HG02943 (cell line): Measurements from ENCODE around the gene MLEC.

Source experiments
- ATAC-seq: cut with Tn5 transposase; IDR thresholded peaks from one replicate; pipeline ENCODE4 v1.9.1; 2021; ENCODE audit warnings: mild to moderate bottlenecking, low read depth, moderate library complexity; ENCODE audit not compliant: unreplicated experiment

MLEC gene

DNA sequence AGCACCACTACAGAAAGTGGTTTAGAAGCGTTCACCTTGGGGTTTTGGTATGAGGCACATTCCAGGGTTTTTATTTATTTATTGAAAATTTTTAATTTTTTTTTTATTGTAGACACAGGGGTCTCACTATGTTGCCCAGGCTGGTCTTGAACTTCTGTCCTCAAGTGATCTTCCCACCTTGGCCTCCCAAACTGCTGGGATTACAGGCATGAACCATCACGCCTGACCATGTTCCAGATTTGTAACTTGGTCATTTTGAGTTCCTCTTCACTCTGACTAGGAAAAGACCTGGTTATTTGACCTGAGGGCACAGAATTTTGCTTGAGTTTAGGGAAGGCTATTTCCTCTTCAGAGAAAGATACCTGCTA, 3.1 kb downstream of the MLEC start:
- ATAC-seq: no peak

DNA sequence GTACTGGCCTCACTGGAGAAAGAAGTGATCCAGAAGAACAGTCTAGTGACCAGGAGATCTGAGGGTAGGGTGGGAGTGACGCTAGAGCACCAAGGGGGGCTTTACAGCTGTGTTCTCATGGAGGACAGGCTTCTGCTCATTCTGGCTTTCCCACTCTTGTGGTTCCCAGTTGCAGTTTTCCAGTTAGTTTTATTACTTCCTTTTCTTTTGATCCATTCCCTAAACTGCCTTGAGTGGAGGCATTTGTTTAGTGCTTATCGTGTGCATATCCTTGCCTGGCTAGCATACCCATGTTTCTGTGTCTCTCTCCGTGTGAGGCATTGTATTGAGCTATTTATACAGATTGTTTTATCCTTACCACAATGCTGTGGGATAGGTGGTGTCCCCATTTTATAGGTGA, 4.0 kb downstream of the MLEC start:
- no peak for ATAC-seq

DNA sequence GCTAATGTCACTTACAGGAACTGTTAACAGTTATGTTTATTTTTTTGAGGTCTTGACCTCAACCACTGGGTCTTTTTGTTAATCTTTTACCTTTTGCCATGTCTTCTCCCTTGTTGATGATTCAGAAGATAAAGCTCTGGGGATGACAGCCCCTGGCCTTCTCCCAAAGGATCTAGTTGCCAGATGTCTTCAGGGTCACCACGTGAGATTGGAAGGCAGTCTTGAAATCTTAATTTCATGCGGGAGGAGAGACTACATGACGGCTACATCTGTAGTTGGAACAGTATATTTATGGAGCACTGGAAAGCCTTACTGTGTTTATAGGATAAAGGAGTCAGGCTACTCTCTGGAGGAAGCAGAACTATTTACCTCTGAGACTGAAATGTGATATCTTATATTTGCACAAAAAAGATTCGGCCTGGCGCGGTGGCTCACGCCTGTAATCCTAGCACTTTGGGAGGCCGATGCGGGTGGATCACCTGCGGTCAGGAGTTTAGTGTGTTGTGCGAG, 5.6 kb downstream of the MLEC start:
- ATAC-seq: no peak

DNA sequence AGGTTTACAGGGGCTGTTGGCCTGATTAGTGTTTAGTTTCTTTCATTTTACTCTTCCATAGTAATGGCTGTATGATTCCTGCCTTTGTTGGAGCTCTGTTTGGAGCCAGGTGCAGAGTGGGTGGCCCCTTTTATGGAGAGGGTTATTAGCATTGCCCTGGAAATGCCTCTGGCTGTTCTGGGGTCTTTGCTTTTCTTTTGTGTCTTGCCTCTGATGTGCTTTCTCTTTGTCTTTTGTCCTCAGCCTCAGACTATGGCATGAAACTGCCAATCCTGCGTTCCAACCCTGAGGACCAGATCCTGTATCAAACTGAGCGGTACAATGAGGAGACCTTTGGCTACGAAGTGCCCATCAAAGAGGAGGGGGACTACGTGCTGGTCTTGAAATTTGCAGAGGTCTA, 6.9 kb downstream of the MLEC start:
- no peak for ATAC-seq

DNA sequence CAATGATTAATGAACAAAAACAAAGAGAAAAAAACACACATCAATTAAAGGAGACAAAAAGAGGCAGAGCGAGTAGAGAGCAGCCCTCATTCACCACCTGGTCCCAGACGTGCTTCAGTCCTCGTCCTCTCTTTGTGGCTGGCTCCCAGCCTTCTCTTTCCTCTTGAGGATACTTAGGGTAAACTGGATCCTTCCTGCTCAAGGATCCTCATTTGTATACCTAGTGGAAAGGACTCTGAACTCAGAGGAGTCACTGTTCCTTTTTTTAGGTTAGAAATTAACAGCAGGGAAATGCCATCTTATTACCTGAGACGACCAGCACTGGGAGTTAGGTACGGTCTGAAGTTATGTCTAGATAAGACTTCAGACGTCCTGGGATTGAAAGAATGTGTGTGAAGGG, 9.7 kb downstream of the MLEC start:
- ATAC-seq: no peak

- no peak for ATAC-seq
Measured at GRCh38 chr12:120697344-120697743, 10.4 kb downstream of the MLEC start.

- no peak for ATAC-seq
Measured at GRCh38 chr12:120698665-120699064, 11.7 kb downstream of the MLEC start.

DNA sequence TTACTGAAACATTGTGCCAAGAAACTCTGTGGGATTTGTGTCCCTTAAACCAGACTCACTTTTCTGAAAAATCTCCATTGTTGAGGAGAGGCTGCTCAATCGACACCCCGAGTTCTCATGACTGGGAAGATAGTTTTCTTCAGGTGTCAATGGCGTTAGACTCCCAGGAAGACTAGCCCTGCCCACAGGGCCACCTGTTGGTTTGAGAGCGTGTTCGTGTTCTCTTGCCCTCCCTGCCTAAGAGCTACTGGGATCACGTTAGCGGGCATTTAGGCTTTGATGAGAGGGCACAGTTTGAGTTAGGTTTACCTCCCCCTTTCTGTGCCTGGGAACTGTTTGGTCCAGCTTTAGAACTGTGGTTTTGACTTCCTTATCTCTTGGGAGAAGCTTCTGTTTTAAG, 12.6 kb downstream of the MLEC start:
- ATAC-seq: no peak

GRCh38 chr12:120700886-120701285, 13.9 kb downstream of the MLEC start:
- no peak for ATAC-seq

GRCh38 chr12:120702637-120703036, 15.7 kb downstream of the MLEC start:
- ATAC-seq: no peak

DNA sequence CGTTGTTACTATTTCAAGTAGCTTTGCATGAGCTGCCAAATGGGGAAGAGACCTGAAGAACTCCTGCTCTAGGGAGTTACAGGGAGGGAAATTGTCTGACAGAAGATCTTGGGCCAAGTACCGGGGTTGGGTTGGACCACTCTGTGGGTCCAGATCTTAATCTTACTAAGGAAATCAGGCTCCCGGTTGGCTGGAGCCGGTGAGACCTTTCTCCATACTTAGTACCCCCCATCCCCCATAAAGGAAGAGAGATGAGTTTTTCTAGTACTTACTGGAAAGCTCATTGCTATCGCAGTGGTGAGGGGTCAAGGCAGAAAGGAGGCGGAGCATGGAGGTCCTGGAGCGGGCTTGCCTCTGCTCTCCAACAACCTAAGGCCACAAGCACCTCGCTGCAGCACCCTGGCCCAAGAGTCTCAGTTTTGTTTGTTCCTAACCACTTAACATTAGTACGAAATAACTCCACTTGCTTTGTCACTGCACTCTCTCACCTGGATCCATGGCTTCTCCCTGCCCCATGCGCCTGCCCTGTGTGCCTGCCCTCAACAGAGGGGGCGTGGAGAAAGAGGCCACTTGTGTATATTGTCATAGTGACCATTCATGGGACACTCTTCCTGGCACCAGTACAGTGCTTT, 16.5 kb downstream of the MLEC start:
- ATAC-seq: no peak

GRCh38 chr12:120705618-120706017, 18.7 kb downstream of the MLEC start:
- no peak for ATAC-seq

GRCh38 chr12:120706029-120706428, 19.1 kb downstream of the MLEC start:
- ATAC-seq: no peak

GRCh38 chr12:120708651-120709050, 21.7 kb downstream of the MLEC start:
- ATAC-seq: no peak

- peak; percentile 54 for ATAC-seq
Measured at GRCh38 chr12:120710031-120710804, 23.3 kb downstream of the MLEC start, which contains the start of gene UNC119B. Gene UNC119B (plus strand): TSS chr12:120710458. CDS start chr12:120710475, 17 bp downstream.

GRCh38 chr12:120710805-120711296, 23.9 kb downstream of the MLEC start:
- ATAC-seq: no peak

DNA sequence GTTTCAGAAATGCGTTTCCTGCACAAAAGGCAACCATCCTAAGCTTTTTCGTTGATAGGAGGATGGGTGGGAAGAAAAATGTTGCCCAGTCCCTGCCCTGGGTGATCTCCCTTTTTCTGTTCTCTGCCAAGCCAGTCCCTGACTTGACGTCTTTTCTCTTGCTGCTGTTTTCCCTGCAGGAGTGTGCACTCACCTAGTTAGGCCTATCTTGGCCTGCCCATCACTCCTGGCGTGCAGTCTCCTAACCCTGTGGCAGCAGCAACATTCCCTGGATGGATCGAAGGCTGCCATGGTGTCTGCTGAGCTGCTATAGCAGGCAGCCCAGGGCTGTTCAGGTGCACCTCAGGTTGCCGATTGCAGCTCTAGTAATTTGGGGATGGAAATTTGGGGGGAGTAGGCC, 24.5 kb downstream of the MLEC start:
- no peak for ATAC-seq

DNA sequence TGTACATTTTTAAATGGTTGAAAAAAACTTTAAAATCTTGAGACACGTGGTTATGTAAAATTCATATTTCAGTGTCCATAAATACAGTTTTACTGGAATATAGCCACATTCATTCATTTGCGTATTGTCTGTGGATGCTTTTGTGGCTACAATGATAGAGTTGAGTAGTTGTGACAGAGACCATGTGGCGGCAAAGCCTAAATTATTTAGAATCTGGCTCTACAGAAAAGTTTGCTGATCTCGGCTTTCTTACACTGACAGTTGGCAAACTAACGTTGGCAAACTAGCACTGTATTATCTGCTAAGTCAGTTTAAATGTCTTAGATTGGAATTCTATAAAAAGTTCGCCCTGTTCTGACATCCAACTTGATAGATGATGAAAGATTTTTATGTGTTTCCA, 25.7 kb downstream of the MLEC start:
- ATAC-seq: no peak

DNA sequence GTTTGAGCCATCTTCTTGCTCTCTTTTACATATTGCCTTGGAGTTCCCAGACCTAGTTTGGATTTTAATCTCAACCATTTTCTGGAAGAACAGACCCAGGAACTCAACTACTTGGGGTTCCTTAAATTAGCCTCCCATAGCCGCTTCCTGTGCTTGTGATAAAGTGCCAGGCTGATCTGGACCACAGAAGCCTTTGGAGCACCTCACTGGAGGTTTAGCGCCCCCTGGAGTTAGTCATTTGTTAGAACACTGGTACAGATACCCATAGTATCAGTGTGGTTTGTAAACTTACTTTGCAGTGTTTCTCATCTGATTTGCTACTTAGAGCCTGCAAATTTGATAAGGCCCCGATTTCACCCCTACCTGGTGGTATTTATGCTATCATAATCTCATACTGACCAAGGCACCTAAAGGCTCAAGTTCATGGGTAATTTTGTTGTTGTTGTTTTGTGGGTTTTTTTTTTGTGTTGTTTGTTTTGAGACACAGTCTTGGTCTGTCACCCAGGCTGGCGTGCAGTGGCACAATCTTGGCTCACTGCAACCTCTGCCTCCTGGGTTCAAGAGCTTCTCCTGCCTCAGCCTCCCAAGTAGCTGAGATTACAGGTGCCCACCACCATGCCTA, 27.0 kb downstream of the MLEC start:
- no peak for ATAC-seq

GRCh38 chr12:120718055-120718454, 31.1 kb downstream of the MLEC start:
- ATAC-seq: no peak

GRCh38 chr12:120719072-120719471, 32.1 kb downstream of the MLEC start:
- no peak for ATAC-seq
